ENCODE data around the gene CHKA.

The CHKA gene

DNA sequence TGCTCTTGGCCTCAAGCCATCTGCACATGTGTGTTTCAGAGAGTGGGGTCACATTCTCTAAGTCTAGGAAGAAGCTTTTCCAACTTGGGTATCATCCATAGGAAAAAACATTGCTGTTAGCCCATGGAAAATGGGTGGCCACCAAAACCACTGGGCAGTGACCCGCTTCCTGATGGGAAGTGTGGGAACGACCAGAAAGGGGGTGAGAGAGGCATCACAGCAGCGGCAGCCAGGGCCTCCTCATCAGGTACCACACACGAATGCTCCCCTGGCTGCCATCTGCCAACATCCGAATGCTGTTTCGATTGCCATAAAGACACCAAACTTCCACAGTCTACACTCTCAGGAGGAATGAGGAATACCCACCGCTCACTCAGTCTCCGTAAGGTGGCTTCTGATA lies 40.3 kb downstream of the CHKA start:
- Histone ChIP-seq H3K9me3 (ENCODE audit: low read depth, low read length) (no peaks in the 10 kb centered on the region), H3K4me3 (no peak overlapping the region), H3K27ac (no peak overlapping the region), H3K9ac (ENCODE audit: insufficient read length) (no peak overlapping the region), H3K36me3 (ENCODE audit: insufficient read depth, low read length) (no peaks in the 10 kb centered on the region)
- TF ChIP-seq EZH2 (IDR thresholded peaks at IDR 0.05) = no peak
- no peak for TF ChIP-seq FOXP2 (optimal IDR thresholded peaks at IDR 0.05; ENCODE audit: control extremely low read depth, extremely low read length, insufficient read depth)
- no peak for TF ChIP-seq POLR2AphosphoS5 (IDR thresholded peaks at IDR 0.05; ENCODE audit: borderline replicate concordance, low read depth, low read length)
- DNase-seq (ENCODE audit: low read depth, low spot score) = no peak

DNA sequence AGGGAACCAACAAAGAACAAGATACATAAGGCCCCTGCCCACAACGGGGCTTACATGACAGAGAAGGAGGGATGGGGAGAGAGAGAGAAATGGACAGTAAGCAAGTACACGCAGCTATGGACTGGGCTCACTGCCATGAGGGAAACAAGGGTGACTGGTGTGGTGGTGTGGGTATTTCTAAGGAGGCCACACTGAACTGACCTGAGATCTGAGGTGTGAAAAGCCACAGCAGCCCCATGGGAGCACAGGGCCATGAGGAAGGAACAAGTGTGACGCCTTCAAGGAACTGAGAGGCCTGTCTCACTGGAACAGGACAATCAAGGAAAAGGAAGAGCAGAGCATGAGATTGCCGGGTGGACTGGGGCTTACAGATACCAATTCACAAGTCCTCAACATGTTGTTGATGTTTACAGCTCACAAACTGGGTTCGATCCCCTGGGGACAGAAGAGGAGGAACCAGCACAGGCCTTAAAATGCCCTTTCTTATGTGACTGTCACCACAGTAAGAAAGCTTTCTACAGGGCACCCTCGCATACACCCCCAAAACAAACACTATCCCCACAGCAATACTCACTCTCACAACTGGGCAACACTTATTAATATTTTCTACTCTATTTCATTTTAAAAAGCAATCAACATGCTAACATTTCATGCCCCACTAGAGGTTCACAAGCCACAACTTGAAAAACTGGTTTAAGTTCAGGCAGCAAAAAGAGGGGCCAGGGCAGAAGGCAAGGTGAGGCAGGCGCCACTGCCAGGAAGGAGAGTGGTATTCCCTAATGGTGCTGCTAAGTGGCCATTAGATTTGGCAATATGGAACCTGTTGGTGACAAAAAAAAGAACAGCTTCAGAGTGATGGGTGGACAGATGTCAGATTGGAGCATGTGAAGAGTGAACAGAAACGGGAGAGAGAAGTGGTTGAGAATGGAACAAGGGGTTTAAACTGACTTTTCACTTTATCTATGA lies 43.3 kb downstream of the CHKA start:
- Histone ChIP-seq H3K36me3 (ENCODE audit: insufficient read depth, low read length) (no peaks in the 10 kb centered on the region), H3K27ac (no peak overlapping the region), H3K9me3 (ENCODE audit: low read depth, low read length) (no peaks in the 10 kb centered on the region), H3K9ac (ENCODE audit: insufficient read length) (no peak overlapping the region), H3K4me3 (no peak overlapping the region)
- DNase-seq (ENCODE audit: low read depth, low spot score) = no peak
- TF ChIP-seq POLR2AphosphoS5 (IDR thresholded peaks at IDR 0.05; ENCODE audit: borderline replicate concordance, low read depth, low read length) (no peak), FOXP2 (optimal IDR thresholded peaks at IDR 0.05; ENCODE audit: control extremely low read depth, extremely low read length, insufficient read depth) (no peak), EZH2 (IDR thresholded peaks at IDR 0.05) (no peak)

DNA sequence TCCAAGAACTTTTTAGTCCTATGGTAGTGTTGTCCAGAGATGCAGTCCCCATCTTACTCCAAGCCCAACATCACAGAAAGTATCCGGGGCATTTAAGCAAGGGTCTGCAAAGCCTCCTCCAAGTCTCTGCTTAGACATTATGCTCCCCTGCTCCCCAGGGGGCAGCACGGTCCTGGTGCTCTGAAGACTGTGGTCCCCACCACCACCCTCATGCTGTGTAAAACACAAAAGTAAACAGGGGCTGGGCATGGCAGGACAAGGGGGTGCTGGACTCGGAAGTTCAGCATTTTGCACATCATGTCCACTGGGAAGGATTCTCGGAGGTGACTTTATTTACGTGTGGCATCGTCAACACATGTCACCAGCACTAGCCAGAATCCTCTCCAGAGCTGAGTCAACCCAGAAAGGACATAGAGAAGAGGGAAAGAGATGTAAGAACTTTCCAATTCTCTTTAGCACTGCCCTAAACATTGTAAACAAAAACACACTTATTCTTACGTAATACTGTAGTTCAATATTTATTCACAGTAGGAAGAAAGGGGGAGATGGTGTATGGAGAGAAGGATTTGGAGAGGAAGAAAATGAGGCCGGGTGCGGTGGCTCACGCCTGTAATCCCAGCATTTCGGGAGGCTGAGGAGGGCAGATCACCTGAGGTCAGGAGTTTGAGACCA lies 44.7 kb downstream of the CHKA start:
- H3K9ac ChIP-seq (ENCODE audit: insufficient read length) = no peak overlapping the region
- H3K27ac ChIP-seq = no peak overlapping the region
- TF ChIP-seq FOXP2 (optimal IDR thresholded peaks at IDR 0.05; ENCODE audit: control extremely low read depth, extremely low read length, insufficient read depth) (no peak), EZH2 (IDR thresholded peaks at IDR 0.05) (no peak), POLR2AphosphoS5 (IDR thresholded peaks at IDR 0.05; ENCODE audit: borderline replicate concordance, low read depth, low read length) (no peak)
- no peak overlapping the region for H3K4me3 ChIP-seq
- no peak for DNase-seq (ENCODE audit: low read depth, low spot score)
- H3K36me3 ChIP-seq (ENCODE audit: insufficient read depth, low read length) = no peaks in the 10 kb centered on the region
- no peaks in the 10 kb centered on the region for H3K9me3 ChIP-seq (ENCODE audit: low read depth, low read length)

DNA sequence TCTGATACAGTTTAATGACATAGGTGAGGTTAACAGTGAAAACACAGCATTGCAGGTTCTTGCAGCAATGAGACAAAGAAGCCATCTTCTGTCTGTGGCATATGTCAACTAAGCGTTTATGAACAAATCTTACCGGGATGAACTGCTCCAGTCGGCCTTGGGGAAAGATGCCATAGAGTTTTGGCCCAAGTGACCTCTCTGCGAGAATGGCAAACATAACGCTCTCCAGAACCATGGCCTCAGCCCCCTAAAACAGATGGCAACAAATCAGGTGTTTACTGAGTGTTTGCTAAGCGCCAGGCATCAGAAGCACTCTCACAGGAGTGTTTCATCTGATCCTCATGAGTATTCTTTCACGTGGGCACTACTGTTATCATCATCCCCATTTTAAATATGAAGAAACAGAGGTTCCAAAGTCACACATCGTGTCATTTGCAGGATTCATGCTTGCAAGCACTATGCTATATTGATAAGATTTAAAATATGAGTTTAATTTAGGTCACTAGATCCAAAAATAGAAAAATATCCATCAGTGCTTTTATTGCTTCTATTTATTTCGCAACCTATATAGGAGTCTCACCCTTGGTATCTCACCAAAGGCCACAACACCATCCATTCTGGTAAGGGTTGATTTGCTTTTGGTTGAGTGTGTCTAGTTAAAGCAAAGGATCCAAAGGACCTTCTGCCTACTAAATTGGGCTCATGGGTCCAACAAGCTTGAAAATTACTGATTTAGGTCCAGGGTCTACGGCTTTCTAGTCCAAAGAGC lies 46.4 kb downstream of the CHKA start:
- no peak overlapping the region for H3K9ac ChIP-seq (ENCODE audit: insufficient read length)
- H3K36me3 ChIP-seq (ENCODE audit: insufficient read depth, low read length) = 0 out of 2 replicates have a peak, but pooled peaks cover 5% of the 10 kb centered on the region
- no peak for DNase-seq (ENCODE audit: low read depth, low spot score)
- no peaks in the 10 kb centered on the region for H3K9me3 ChIP-seq (ENCODE audit: low read depth, low read length)
- TF ChIP-seq FOXP2 (optimal IDR thresholded peaks at IDR 0.05; ENCODE audit: control extremely low read depth, extremely low read length, insufficient read depth) (no peak), POLR2AphosphoS5 (IDR thresholded peaks at IDR 0.05; ENCODE audit: borderline replicate concordance, low read depth, low read length) (no peak), EZH2 (IDR thresholded peaks at IDR 0.05) (no peak)
- H3K4me3 ChIP-seq = no peak overlapping the region
- no peak overlapping the region for H3K27ac ChIP-seq

DNA sequence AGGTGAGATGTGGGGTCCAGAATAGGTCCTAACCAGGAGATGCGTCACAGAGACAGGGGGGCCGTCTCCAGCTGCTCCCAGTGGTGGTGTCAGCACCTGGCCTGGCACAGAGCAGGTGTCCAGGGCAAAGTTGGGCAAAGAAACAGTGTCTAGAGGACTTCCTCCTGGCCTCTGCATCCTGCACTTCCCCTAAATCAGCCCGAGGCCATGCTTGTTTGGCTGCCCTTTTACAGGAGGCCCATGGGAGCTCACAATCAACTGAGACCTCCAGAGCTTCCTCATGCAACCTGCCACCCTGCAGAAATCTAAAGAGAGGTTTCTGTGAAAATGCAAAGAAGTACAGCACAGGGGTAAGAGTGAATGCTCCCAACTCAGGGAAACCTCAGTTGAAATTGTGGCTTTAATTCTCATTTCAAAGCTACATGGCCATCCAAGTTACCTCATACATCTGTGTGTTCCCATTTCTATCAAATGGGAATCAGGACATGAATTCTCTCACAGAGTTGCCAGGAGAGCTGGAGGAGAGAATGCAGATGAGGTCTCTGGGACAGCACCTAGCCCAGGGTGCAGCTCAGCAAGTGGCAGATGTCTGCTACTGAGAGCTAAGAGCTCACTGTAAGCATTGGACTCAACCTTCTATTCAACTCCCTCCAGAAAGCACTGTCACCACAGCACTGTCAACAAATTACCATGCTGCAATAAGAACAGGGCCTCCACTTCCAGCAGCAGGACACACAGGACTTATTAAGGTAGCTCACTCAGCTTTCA lies 49.7 kb downstream of the CHKA start:
- DNase-seq (ENCODE audit: low read depth, low spot score) = no peak
- H3K4me3 ChIP-seq = no peak overlapping the region
- TF ChIP-seq FOXP2 (optimal IDR thresholded peaks at IDR 0.05; ENCODE audit: control extremely low read depth, extremely low read length, insufficient read depth) = no peak
- no peak for TF ChIP-seq EZH2 (IDR thresholded peaks at IDR 0.05)
- TF ChIP-seq POLR2AphosphoS5 (IDR thresholded peaks at IDR 0.05; ENCODE audit: borderline replicate concordance, low read depth, low read length) = no peak
- no peak overlapping the region for H3K9ac ChIP-seq (ENCODE audit: insufficient read length)
- no peaks in the 10 kb centered on the region for H3K9me3 ChIP-seq (ENCODE audit: low read depth, low read length)
- no peak overlapping the region for H3K27ac ChIP-seq
- peaks cover 5% of the 10 kb centered on the region; the same call in 1 of the 2 replicates for H3K36me3 ChIP-seq (ENCODE audit: insufficient read depth, low read length)

DNA sequence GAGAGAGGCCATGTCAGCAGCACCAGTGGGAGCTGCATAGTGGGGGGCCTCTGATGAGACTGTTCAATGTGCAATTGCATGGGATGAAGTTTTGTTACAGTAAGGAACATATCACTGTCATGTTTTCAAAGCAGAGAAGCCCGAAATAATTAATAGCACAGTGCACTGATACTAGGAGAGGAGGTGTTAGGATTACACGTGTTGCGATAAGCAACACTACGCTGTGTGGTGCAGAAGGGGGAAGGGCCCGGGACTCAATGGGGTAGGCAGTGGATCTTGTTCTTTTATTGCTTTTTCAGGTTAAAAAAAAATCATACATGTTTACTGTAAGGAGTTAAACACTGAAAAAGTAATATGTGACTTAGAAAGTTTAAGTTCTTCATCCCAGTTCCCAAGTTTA lies 53.2 kb downstream of the CHKA start:
- no peak overlapping the region for H3K4me3 ChIP-seq
- no peak overlapping the region for H3K9ac ChIP-seq (ENCODE audit: insufficient read length)
- H3K27ac ChIP-seq = no peak overlapping the region
- no peak for TF ChIP-seq FOXP2 (optimal IDR thresholded peaks at IDR 0.05; ENCODE audit: control extremely low read depth, extremely low read length, insufficient read depth)
- TF ChIP-seq EZH2 (IDR thresholded peaks at IDR 0.05) = no peak
- TF ChIP-seq POLR2AphosphoS5 (IDR thresholded peaks at IDR 0.05; ENCODE audit: borderline replicate concordance, low read depth, low read length) = no peak
- no peaks in the 10 kb centered on the region for H3K9me3 ChIP-seq (ENCODE audit: low read depth, low read length)
- DNase-seq (ENCODE audit: low read depth, low spot score) = no peak
- H3K36me3 ChIP-seq (ENCODE audit: insufficient read depth, low read length) = peaks cover 5% of the 10 kb centered on the region; the same call in 1 of the 2 replicates

DNA sequence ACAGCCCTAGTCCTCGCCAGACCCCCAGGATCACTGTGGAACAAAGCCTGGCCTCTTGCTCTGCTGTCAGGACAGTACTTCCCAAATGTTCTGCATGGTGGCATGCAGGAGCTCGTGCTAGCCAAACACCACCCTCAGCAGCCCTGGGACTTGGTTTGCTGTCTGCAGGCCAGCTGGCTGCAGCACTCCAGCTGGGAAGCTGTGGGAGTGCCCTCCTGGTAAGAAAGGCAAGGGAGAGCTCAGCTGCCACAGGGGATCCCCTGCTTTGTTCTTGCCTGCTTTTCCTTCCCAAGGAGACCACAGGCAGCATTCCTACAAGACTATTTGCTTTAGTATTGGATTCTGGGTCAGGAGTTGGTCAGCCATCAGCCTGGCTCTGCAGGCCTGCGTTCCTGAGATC lies 54.4 kb downstream of the CHKA start:
- Histone ChIP-seq H3K36me3 (ENCODE audit: insufficient read depth, low read length) (peaks cover 10% of the 10 kb centered on the region; the same call in 1 of the 2 replicates), H3K9ac (ENCODE audit: insufficient read length) (no peak overlapping the region), H3K27ac (no peak overlapping the region), H3K9me3 (ENCODE audit: low read depth, low read length) (no peaks in the 10 kb centered on the region), H3K4me3 (no peak overlapping the region)
- no peak for DNase-seq (ENCODE audit: low read depth, low spot score)
- TF ChIP-seq FOXP2 (optimal IDR thresholded peaks at IDR 0.05; ENCODE audit: control extremely low read depth, extremely low read length, insufficient read depth) (no peak), POLR2AphosphoS5 (IDR thresholded peaks at IDR 0.05; ENCODE audit: borderline replicate concordance, low read depth, low read length) (no peak), EZH2 (IDR thresholded peaks at IDR 0.05) (no peak)

Measured in SK-N-MC (cell line).